Heart left ventricle (tissue), 13 donors: Measurements from ENCODE around the gene KRT17.

ENCODE experiments used
- POLR2A ChIP-seq, 2 donors: fragments of 450-650 bp; IDR thresholded peaks; one replicate each; pipeline ENCODE4 v1.6.1; 2017; ENCODE audit warnings: antibody characterized with exemption in 2 of 2, mild to moderate bottlenecking in 2 of 2, moderate library complexity in 2 of 2
- TF ChIP-seq, protein P1 (sequence below), 12 donors: fragments of 200-600 bp; sonication (generic) in 4 of 12; IDR thresholded peaks; one replicate each; pipeline versions ENCODE4 v1.5.0 to v1.8.0; 2018 to 2022; ENCODE audit warnings: antibody characterized with exemption in 12 of 12, mild to moderate bottlenecking in 5 of 12
- donor health status: ischemic (EF 13 %, LVEDD 7.1; RV severe dilation, severe dysfunction).
- donor health status: DM: no; HTN: yes; CAD: no.
- donor health status: DM: no; HTN: no; CAD: no.
- donor health status: ischemic (EF 25% LVEDD 6.9; RV normal size, moderate dysfunction).
- donor health status: ischemic (EF 25% LVEDD 5.7; RV mildly dilated, moderate dysfunction).
- donor health status: ischemic (EF 35%, LVEDD 5.7; RV mildly dilated, moderate dysfunction).
- donor health status: nonischemic (EF 11% LVEDD 7.7; RV severe dilation, severe dysfunction).
- donor health status: DM: yes; HTN: yes; CAD: no.
- donor health status: PGD.
- donor health status: ischemic (EF 29% LVEDD 5.4; RV normal size, mild dysfunction).
- donor health status: nonischemic (EF 23%, LVEDD 6.1; RV moderate dilation, normal function).

DNA sequence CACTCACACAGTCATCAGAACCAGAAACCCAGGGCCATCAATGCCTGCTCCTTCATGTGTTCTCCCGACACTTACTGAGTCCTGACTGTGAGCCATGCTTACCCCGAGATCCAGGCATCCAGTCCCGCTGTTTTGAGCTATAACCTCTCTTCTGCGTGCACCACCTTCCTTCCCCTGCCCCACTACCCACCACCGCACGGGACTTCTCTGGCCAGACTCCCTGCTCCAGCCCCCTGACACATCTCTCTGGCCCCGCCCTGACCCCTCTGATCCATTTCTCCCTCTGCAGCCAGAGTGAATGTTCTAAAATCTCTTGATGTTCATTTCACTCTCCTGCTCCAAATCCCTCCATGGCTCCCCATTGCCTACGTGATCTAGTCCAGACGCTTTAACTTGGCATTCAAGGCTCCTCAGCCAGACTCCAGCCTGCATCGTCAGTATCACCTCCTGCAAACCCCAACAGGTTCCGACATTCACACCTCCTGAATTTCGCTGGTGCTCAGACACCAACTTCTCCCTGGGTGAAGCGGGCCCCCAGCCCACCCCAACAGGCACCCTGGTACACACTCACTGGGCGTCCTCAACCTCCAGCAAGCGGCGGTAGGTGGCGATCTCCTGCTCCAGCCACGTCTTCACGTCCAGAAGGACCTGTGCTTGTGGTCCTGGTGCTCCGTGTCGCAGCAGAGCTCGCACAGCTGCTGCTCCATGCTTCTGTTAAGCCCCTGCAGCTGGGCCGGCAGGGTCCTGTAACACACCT is 3.1 kb upstream of the KRT17 start:
- TF ChIP-seq, protein P1, sequence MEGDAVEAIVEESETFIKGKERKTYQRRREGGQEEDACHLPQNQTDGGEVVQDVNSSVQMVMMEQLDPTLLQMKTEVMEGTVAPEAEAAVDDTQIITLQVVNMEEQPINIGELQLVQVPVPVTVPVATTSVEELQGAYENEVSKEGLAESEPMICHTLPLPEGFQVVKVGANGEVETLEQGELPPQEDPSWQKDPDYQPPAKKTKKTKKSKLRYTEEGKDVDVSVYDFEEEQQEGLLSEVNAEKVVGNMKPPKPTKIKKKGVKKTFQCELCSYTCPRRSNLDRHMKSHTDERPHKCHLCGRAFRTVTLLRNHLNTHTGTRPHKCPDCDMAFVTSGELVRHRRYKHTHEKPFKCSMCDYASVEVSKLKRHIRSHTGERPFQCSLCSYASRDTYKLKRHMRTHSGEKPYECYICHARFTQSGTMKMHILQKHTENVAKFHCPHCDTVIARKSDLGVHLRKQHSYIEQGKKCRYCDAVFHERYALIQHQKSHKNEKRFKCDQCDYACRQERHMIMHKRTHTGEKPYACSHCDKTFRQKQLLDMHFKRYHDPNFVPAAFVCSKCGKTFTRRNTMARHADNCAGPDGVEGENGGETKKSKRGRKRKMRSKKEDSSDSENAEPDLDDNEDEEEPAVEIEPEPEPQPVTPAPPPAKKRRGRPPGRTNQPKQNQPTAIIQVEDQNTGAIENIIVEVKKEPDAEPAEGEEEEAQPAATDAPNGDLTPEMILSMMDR (IDR thresholded peaks at IDR 0.05) = no peak
- TF ChIP-seq POLR2A (IDR thresholded peaks at IDR 0.05) = no peak
